Measurements from ENCODE around the gene KRTAP5-8.

DNA sequence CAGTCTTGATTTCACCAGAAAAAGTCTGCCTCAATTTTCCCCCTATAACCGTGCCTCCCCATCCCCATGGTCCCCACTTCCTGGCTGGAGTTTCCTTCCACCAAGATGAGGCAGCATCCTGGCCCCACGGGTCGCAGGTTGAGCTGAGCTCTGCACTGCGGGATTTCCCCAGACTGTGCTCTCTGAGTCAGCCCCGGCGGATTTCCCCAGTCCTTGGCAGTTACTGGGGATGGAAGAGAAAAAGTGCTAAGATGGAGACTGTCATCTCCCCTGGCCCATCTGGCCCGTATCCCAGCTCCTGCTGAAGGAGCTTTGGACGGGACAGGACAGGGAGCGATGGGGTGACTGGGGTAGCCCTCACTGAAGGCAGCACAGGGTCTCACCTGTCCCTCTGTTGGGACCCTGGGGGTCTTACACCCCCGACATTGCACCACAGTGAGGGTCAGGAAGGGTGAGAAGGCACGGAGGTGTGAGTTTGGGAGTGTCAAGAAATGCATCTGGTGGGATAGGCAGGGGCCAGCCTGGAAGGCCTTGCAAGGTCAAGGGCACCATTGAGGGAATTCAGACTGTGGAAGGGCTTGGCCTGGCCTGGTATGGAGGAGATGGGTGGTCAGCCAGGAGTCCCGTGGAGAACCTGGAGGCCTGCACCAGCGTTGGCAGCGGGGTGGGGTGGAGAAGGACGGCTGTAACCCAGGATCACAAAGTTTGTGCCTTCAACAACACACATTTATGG is 48.3 kb upstream of the KRTAP5-8 start:
- TF ChIP-seq GATA2 (IDR thresholded peaks at IDR 0.05; ENCODE audit: low read depth, low read length) (no peak), GATA3 (IDR thresholded peaks at IDR 0.05; ENCODE audit: low read depth, low read length) (no peak)

Data from SH-SY5Y (cell line).